HG03565 (cell line): ENCODE measurements around the gene MYOG.

Experiments used
- ATAC-seq: cut with Tn5 transposase; IDR thresholded peaks from one replicate; pipeline ENCODE4 v1.9.1; 2021; ENCODE audit warnings: mild to moderate bottlenecking, moderate library complexity; ENCODE audit not compliant: unreplicated experiment

MYOG gene

GRCh38 chr1:203034422-203035110 is 51.2 kb downstream of the MYOG start:
- ATAC-seq: no peak

GRCh38 chr1:203033917-203034316 is 51.9 kb downstream of the MYOG start:
- no peak for ATAC-seq

- ATAC-seq: no peak
Measured at GRCh38 chr1:203033287-203033686, 52.5 kb downstream of the MYOG start.
